GM20431 (cell line): Measurements from ENCODE around the gene ASRGL1.
"Not testable (repeated sequence)": the region's sequence is repeated elsewhere in the genome, so short reads cannot be mapped to it uniquely, and the experiment has no call there.

Source experiments
- in situ Hi-C: fragments of 300-500 bp; cut with MseI, MboI; formaldehyde crosslinking; loops from one replicate; pipeline ENCODE4 v1.15.0; 2020; ENCODE audit warnings: low sequenced_read_pairs; ENCODE audit not compliant: unreplicated experiment

The ASRGL1 gene

DNA sequence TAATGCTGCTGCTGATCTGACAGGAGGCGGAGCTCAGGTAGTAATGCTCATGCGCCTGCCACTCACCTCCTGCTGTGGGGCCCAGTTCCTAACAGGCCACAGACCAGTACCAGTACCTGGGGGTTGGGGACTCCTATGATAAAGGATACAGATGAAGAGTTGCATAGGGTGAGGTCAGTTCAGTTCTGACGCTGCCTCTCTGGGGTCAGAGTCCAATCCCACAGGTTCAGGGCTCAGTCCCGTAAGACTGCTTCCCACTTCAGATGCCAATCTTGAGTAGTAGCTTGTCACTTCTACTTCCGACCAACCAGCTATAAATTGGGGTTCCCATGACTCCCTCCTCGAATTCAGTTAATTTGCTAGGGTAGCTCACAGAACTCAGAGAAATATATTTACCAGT, 8.6 kb downstream of the ASRGL1 start:
- in situ Hi-C loops: no loop called here

DNA sequence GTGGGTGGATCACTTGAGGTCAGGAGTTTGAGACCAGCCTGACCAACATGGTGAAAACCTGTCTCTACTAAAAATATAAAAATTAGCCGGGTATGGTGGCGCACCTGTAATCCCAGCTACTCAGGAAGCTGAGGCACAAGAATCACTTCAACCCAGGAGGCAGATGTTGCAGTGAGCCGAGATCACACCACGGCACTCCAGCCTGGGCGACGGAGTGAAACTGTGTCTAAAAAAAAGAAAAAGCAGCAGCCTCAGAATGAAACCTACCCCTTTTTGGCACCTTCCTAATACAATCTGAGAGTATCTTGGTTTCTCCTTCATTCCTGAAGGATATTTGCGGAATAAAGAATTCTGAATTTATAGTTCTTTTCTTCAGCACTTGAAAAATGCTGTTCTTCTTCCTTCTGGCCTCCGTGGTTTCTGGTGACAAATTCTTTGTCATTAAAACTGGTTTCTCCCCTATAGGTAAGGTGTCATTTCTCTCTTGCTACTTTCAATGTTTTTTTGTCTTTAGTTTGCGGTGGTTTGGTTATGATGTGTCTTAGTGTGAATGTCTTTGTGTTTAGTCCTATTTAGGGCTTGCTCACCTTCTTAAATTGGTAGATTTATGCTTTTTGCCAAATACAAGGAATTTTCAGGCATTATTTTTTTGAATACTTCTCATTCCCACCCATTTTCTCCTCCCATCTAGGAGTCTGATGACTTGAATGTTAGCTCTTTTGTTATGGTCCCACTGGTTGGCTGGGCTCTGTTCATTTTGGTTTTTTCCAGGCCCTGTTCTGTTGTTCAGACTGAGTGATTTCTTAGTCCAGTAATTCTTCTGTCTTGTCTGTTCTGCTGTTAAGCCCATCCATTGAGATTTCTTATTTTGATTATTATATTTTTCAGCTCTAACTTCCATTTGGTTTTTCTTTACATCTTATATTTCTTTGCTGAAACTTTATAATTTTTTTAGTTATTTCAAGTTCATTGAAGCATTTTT, 15.4 kb downstream of the ASRGL1 start:
- in situ Hi-C loops: no loop called here

DNA sequence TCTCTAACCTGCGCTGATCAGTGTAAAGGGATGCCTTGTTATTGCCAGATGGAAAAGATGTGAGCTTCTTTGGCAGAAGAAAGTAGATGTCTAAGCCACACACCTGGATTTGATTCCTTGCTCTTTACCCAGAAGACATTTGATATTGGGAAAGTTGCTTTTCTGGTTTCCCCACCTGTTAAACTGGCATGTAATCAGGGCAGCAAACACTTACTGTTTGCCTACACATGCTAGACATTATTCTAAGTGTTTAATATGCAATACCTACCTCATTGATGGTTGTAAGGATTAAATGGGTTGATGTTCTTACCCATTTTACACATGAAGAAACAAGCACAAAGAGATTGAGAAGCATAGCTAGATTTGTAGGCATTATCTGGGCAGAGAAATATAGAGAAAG, 16.6 kb downstream of the ASRGL1 start:
- in situ Hi-C loops: no loop called here

DNA sequence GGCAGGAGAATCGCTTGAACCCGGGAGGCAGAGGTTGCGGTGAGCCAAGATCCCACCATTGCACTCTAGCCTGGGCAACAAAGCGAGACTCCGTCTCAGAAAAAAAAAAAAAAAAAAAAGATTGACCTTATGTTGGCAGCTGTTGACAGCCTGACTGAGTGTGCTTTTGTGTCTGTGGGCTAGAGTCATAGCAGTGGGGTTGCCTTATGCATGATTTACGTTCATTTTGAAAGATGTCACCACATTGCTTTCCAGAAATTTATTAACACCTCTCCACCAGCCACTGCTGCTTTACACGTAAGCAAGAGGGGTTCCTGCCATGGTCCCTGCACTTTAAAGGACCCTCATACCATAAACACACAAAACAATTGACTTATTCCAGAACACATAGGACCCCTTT, 21.0 kb downstream of the ASRGL1 start:
- in situ Hi-C loops: no loop called here

DNA sequence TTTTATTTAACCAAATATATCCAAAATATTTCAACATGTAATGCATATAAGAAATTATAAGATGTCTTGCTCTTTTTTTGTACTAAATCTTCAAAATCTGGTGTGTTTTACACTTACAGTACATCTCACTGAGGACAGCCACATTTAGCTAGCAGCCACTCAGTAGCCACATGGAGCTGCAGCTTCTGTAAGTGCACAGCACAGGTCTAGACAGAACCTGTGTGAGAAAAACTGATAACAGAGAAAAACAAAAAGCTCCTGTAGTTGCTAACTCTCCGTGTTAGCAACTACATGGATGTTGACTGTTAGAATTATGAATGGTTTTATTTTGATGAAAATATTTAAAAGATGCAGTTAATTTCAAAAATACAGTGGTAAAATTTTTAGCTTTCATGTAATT, 22.2 kb downstream of the ASRGL1 start:
- in situ Hi-C loops: no loop called here

DNA sequence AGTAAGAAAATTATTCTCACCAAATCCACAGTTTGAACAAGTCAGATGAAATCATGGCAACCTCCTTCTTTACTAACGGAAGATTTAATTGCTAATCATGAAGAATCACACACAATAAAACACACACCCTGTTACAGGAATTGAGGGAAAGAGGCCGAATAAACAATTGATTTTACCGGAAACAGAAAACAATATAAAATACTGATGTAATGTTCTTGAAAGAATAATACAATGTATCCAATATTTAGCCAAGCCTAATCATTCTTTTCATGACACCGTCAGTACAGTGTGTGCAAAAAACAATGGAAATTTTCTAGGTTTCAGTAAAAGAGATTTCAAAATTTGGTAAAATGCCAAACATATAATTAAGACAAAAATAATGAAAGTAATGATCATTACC, 23.4 kb downstream of the ASRGL1 start:
- in situ Hi-C loops: no loop called here

DNA sequence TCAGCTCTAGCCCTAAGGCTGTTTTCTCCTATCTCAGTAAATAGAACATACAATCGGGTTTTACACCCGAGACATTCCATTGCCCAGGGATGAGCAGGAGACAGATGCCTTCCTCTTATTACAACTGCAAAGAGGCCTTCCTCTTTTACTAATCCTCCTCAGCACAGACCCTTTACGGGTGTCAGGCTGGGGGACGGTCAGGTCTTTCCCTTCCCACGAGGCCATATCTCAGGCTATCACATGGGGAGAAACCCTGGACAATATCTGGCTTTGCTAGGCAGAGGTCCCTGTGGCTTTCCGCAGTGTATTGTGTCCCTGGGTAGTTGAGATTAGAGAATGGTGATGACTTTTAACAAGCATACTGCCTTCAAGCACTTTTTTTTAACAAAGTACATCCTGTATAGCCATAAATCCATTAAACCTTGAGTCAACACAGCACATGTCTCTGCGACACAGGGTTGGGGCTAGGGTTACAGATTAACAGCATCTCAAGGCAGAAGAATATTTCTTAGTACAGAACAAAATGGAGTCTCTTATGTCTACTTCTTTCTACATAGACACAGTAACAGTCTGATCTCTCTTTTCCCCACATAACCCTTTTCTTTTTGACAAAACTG, 31.7 kb downstream of the ASRGL1 start:
- in situ Hi-C loops: not testable (repeated sequence)

DNA sequence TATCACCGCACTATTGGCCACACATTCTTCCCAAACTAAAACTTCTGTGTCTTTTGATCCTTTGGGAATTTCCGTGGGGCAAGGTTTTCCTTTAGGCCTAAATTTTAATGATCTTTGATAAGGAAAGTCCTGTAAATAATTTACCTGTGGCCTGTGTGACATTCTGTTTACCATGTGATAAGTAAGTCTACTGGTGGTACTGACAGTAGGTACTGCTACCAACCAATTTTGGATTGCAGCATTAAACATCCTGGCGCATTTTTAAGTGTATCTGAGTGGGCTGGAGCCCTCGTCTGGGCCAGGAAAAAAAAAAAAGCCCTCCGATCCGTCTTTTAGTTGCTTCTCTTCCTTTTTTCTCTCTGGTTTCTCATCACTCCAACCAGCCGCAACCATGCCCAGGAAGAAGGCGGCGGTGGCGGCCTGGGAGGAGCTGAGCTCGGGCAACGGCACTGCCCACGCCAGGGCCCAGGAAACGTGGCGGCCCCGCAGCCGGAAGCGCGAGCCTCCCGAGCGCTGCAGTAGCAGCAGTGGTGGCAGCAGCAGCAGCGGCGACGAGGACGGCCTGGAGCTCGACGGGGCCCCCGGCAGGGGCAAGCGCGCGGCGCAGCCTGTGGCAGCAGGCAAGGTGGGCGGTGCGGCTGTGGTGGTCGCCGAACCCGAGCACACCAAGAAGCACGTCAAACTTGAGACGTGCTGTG, 33.6 kb downstream of the ASRGL1 start:
- in situ Hi-C loops: no loop called here

DNA sequence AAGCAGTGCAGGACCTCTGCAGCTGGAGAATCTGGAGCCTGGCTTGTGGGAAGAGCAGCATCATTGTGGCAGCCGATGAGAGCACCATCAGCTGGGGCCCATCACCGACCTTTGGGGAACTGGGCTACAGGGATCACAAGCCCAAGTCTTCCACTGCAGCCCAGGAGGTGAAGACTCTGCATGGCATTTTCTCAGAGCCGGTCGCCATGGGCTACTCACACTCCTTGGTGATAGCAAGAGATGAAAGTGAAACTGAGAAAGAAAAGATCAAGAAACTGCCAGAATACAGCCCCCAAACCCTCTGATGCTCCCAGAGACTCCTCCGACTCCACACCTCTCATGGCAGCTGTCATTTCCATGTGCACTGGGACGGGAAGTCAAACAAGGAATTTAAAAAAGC, 35.6 kb downstream of the ASRGL1 start:
- in situ Hi-C loops: no loop called here

DNA sequence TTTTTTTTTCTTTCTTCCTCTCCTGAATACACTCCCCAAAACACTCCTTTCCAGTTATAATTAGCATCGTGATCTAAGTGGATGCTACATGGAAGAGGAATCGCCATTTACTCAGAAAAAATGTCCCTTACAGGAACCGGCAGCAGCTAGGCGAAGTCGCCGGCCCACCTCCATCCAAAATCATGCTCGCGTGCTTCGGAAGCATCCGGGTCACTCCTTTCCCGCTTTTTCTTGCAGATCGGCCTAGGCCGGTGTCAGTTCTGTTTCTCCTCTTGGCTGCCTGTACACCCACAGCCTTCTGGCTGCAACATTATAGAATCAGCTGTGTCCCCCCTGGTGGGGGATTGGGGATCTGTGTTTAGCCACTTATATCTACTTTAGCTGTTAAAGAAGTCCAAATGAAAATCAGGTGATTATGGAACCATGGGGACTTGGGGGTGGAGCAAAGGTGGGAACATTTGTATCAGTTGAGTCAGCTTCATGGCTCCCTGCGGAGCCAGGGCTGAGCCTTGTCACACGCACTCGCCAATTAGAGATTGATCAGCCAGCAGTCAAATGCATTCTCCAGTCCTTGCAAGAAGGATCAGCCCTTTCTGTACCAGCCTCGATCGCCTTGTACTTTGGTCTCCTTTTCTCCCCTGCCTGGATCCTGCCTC, 36.3 kb downstream of the ASRGL1 start:
- in situ Hi-C loops: no loop called here

DNA sequence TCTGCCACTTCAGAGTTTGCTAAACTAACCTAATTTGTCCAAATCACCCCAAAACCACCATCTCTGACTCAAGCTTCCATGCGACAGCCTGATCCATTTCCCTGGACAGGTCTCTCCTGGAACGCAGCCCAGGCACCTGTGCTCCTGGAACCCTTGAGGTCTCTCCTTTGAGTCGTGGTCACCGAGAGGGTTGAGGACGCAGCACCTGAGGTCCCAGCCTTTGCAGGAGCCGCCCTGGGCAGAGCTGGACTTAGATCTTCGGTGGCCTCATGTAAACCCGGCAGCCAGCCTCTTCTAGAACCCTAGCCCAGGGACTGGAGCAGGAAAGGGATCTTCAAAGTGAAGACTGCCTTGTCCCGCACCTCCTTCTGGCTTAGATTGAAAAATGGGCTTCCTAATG, 37.6 kb downstream of the ASRGL1 start:
- in situ Hi-C loops: no loop called here

DNA sequence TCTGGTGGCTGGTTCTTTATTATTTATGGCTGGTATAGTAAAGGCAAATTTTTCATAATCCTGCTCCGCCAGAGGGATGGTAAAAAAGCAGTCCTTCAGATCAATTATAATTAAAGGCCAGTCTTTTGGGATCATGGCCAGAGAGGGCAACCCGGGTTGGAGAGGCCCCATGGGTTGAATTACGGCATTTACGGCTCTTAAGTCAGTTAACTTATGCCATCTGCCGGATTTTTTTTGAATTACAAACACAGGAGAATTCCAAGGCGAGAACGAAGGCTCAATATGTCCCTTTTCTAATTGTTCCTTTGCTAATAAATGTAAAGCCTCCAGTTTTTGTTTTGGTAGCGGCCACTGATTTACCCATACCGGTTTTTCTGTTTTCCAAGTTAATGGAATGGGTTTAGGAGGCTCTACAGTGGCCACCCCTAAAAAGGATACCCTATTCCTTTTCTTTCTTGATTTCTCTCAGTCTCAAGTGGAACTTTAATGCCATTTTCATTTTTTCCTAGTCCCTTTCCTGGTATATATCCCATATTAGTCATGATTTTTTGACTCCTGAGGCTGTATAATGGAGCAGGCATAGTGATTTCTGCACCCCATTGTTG, 41.3 kb downstream of the ASRGL1 start:
- in situ Hi-C loops: not testable (repeated sequence)

DNA sequence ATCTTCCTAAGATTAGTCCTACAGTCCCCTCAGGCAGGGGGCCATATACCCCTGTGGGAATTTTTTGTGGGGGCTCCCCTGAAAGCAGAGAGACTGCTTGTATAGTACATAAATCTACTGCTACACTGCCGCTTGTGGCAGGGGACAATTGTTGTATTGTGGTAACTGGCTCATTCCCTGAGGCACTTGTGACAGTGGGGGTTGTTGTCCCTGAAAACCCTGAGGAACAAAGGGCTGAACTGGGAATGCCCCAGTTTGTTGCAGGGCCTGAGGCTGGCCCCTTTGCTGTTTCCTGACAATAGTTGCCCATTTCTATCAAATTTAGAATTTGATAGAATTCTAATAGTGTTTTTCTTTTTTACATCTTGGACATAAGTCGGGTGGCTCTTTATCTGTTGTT, 42.3 kb downstream of the ASRGL1 start:
- in situ Hi-C loops: not testable (repeated sequence)

DNA sequence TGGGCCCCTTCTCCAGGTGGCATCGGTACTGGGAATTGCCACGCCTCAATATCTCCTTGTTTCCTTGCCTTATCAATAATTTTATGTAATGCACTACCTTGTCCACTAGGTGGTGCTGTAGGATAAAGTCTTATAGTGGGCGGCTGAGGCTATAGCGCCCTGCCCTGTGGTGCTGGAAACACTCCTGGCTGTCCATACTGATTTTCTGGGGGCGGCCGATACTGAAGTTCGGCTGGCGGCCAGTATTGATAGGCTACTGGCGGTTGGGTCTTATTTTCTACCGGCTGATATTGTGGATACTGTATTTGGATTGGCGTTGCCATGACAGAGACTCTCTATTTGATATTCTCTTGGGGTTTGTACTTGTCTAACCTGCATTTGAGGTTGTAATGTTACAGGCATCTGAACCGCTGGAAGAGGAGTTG, 43.6 kb downstream of the ASRGL1 start:
- in situ Hi-C loops: not testable (repeated sequence)

DNA sequence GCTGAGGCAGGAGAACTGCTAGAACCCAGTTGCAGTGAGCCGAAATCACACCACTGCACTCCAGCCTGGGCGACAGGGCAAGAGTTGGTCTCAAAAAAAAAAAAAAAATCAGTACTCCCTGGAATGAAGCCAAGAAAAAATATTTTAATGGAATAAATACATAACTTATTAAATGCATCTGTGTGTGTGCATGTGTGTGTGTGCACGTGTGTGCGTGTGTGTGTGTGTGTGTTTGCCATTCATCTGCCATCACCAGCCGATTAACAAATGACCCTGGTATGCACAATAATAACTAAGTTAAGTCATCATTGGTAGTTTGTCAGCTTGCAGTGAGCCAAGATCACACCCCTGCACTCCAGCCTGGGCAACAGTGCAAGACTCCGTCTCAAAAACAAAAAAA, 46.6 kb downstream of the ASRGL1 start:
- in situ Hi-C loops: no loop called here

DNA sequence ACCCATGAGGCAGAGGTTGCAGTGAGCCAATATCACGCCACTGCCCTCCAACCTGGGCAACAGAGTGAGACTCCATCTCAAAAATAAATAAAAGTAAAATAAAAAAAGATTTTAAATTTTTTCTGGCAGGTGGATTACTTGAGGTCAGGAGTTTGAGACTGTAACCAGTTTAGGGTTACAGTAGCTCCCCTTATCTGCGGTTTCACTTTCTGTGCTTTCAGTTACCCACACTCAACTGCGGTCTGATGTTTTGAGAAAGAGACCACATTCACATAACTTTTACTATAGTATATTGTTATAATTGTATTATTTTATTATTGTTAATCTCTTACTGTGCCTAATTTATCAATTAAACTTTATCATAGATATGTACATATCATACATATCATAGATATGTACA, 48.8 kb downstream of the ASRGL1 start:
- in situ Hi-C loops: not testable (repeated sequence)

DNA sequence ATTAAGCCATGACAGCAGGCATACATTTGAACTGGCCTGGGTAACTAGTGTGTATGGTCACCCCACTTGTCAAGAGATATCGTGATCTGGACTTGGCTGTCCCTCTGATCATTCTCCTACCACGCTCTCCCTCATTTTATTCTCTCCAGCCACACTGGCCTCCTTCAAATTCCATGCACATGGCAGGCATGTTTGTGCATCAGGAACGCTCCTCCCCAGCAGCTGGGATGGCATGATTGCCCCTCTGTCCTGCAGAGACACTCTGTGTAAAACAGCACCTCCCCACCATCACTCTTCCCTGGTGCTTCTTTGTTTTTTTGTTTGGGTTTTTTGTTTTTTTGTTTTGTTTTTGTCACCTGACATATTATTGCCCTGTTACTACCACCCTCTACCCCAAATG, 50.1 kb downstream of the ASRGL1 start:
- in situ Hi-C loops: no loop called here

DNA sequence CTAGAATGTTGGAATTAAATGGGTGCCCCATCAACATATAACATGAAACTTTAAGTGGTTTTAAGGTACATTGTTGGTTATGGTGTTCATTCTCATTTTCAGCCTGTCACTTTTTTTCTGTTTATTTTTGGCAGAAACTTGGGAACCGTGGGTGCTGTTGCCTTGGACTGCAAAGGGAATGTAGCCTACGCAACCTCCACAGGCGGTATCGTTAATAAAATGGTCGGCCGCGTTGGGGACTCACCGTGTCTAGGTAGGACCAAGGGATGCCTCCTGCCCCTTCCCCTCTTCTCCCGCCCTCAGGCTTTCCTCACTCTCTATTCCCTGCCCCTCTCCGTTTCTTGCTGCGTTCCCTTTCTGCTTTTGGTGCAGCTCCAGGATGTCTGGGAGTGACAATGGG, 51.8 kb downstream of the ASRGL1 start:
- in situ Hi-C loops: no loop called here

DNA sequence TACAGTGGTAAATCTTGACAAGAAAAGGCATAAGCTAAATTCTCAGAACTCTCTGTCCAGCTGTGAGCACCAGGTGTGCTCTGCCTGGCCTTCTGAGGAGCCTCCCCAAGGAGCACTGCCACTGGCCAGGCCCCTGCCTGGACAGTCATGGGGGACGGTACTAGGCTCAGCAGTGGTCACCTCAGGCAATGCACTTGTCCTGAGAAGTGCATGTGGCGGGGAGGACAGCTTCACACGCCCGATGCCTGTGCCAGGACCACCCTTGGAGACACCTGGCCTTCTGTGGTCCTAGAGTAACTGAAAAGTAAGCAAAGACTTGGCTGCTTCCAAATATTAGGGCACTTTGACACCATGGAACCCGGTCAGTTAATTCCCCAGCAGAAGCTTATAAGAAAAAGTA, 53.0 kb downstream of the ASRGL1 start:
- in situ Hi-C loops: loop anchor here (10.0 kb wide), 1 partner anchor 305 kb away; no protein-coding TSS in a partner anchor

DNA sequence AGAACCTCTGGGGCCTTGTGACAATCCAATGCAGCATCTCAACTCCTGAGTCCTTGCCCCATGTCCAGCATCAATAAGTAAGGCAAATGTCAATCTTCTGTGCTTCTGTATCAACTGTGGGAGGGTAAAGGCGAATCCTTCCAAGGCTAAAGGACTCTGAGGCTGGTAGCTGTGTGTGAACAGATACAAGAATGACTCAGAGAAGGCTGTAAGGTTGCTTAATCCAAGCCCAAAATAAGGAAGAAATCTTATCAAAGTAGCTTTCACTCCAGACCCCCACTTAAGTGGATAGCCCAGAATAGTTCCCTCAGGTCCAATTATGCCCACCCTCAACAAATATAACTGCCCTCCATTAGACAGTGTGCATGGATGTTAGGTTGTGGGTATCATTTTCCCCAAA, 53.5 kb downstream of the ASRGL1 start:
- in situ Hi-C loops: loop anchor here (10.0 kb wide), 1 partner anchor 304 kb away; no protein-coding TSS in a partner anchor
